WTC11 (cell line): ENCODE data around the gene MRE11.

ENCODE experiments used
- CREB1 ChIP-seq: sonication (generic); formaldehyde crosslinking; IDR thresholded peaks from 2 replicates; pipeline ENCODE4 v1.8.0; 2023; ENCODE audit warnings: mild to moderate bottlenecking, missing genetic modification reagents
- FOXJ3 ChIP-seq: sonication (generic); formaldehyde crosslinking; IDR thresholded peaks from 2 replicates; pipeline ENCODE4 v1.9.0; 2021; ENCODE audit warnings: missing genetic modification reagents, mild to moderate bottlenecking, borderline replicate concordance
- JUN ChIP-seq: sonication (generic); formaldehyde crosslinking; IDR thresholded peaks from 2 replicates; pipeline ENCODE4 v1.8.0; 2023; ENCODE audit warnings: mild to moderate bottlenecking, missing genetic modification reagents
- KAT7 ChIP-seq: sonication (generic); formaldehyde crosslinking; IDR thresholded peaks from 2 replicates; pipeline ENCODE4 v1.8.1; 2023; ENCODE audit warnings: missing genetic modification reagents, mild to moderate bottlenecking, borderline replicate concordance
- MXD4 ChIP-seq: fragments of 250-450 bp; sonication (Bioruptor Pico); IDR thresholded peaks from 2 replicates; pipeline ENCODE4 v1.8.0; 2021; ENCODE audit warnings: mild to moderate bottlenecking, moderate library complexity, borderline replicate concordance
- NR3C1 ChIP-seq: sonication (generic); formaldehyde crosslinking; conservative IDR thresholded peaks from 2 replicates; pipeline ENCODE4 v1.8.1; 2023; ENCODE audit warnings: low read depth, mild to moderate bottlenecking, missing genetic modification reagents
- SP1 ChIP-seq: sonication (generic); formaldehyde crosslinking; conservative IDR thresholded peaks from 2 replicates; pipeline ENCODE4 v1.8.1; 2022; ENCODE audit warnings: missing genetic modification reagents
- TF ChIP-seq, protein P1 (sequence below): fragments of 200-600 bp; IDR thresholded peaks from 2 replicates; pipeline ENCODE4 v1.8.0; 2022; ENCODE audit warnings: antibody characterized with exemption
- TF ChIP-seq, protein P2 (sequence below): sonication (generic); formaldehyde crosslinking; IDR thresholded peaks from 2 replicates; pipeline ENCODE4 v1.8.1; 2023; ENCODE audit warnings: mild to moderate bottlenecking, missing genetic modification reagents, moderate library complexity
- TF ChIP-seq, protein P3 (sequence below): sonication (generic); formaldehyde crosslinking; IDR thresholded peaks from 2 replicates; pipeline ENCODE4 v1.8.1; 2022; ENCODE audit warnings: mild to moderate bottlenecking, moderate library complexity, missing genetic modification reagents
- TF ChIP-seq, protein P4 (sequence below): sonication (generic); formaldehyde crosslinking; IDR thresholded peaks from 2 replicates; pipeline ENCODE4 v1.8.1; 2023; ENCODE audit warnings: mild to moderate bottlenecking, missing genetic modification reagents, moderate library complexity
- TF ChIP-seq, protein P5 (sequence below): sonication (generic); formaldehyde crosslinking; IDR thresholded peaks from 2 replicates; pipeline ENCODE4 v1.8.0; 2022; ENCODE audit warnings: mild to moderate bottlenecking, missing genetic modification reagents
- TF ChIP-seq, protein P6 (sequence below): sonication (generic); formaldehyde crosslinking; conservative IDR thresholded peaks from 2 replicates; pipeline ENCODE4 v1.8.1; 2022; ENCODE audit warnings: mild to moderate bottlenecking, missing genetic modification reagents

- TF ChIP-seq, protein P1, sequence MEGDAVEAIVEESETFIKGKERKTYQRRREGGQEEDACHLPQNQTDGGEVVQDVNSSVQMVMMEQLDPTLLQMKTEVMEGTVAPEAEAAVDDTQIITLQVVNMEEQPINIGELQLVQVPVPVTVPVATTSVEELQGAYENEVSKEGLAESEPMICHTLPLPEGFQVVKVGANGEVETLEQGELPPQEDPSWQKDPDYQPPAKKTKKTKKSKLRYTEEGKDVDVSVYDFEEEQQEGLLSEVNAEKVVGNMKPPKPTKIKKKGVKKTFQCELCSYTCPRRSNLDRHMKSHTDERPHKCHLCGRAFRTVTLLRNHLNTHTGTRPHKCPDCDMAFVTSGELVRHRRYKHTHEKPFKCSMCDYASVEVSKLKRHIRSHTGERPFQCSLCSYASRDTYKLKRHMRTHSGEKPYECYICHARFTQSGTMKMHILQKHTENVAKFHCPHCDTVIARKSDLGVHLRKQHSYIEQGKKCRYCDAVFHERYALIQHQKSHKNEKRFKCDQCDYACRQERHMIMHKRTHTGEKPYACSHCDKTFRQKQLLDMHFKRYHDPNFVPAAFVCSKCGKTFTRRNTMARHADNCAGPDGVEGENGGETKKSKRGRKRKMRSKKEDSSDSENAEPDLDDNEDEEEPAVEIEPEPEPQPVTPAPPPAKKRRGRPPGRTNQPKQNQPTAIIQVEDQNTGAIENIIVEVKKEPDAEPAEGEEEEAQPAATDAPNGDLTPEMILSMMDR = peak; percentile 24; the same call in 1 of the 2 replicates
- TF ChIP-seq, protein P2, sequence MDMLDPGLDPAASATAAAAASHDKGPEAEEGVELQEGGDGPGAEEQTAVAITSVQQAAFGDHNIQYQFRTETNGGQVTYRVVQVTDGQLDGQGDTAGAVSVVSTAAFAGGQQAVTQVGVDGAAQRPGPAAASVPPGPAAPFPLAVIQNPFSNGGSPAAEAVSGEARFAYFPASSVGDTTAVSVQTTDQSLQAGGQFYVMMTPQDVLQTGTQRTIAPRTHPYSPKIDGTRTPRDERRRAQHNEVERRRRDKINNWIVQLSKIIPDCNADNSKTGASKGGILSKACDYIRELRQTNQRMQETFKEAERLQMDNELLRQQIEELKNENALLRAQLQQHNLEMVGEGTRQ = no peak
- TF ChIP-seq, protein P3, sequence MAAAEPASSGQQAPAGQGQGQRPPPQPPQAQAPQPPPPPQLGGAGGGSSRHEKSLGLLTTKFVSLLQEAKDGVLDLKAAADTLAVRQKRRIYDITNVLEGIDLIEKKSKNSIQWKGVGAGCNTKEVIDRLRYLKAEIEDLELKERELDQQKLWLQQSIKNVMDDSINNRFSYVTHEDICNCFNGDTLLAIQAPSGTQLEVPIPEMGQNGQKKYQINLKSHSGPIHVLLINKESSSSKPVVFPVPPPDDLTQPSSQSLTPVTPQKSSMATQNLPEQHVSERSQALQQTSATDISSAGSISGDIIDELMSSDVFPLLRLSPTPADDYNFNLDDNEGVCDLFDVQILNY (CRISPR knock-in tag) = no peak
- TF ChIP-seq, protein P4, sequence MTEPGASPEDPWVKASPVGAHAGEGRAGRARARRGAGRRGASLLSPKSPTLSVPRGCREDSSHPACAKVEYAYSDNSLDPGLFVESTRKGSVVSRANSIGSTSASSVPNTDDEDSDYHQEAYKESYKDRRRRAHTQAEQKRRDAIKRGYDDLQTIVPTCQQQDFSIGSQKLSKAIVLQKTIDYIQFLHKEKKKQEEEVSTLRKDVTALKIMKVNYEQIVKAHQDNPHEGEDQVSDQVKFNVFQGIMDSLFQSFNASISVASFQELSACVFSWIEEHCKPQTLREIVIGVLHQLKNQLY (CRISPR knock-in tag) = no peak
- TF ChIP-seq FOXJ3 (CRISPR knock-in tag) = no peak
- TF ChIP-seq MXD4 (CRISPR knock-in tag) = no peak
- no peak for TF ChIP-seq JUN
- TF ChIP-seq CREB1 = no peak
- TF ChIP-seq NR3C1 (CRISPR knock-in tag) = no peak
- TF ChIP-seq SP1 (CRISPR knock-in tag) = no peak
- TF ChIP-seq, protein P5, sequence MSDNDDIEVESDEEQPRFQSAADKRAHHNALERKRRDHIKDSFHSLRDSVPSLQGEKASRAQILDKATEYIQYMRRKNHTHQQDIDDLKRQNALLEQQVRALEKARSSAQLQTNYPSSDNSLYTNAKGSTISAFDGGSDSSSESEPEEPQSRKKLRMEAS (CRISPR knock-in tag) = no peak
- TF ChIP-seq, protein P6, sequence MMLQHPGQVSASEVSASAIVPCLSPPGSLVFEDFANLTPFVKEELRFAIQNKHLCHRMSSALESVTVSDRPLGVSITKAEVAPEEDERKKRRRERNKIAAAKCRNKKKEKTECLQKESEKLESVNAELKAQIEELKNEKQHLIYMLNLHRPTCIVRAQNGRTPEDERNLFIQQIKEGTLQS (CRISPR knock-in tag) = no peak
- TF ChIP-seq KAT7 = no peak
Observed at GRCh38 chr11:94521684-94522083, 28.0 kb upstream of the MRE11 start.
